Esophagus (tissue), 2 donors: ENCODE data around the gene ZNF236. TPM values are rescaled to one million over a fixed set of nuclear protein-coding genes. Genes with fewer than 3 reads are reported as not detected.
"Not testable (repeated sequence)": the region's sequence is repeated elsewhere in the genome, so short reads cannot be mapped to it uniquely, and the experiment has no call there.

Experiments
- H3K27ac ChIP-seq, 2 donors: one replicate each; pipeline ENCODE4 v1.5.1; 2013; ENCODE audit warnings: low read depth in 2 of 2, mild to moderate bottlenecking in 2 of 2, inconsistent platforms in 1 of 2, low read length in 1 of 2, moderate library complexity in 1 of 2
- H3K27me3 ChIP-seq, 2 donors: one replicate each; pipeline ENCODE4 v1.6.1; 2013; ENCODE audit warnings: low read length in 2 of 2, control low read depth in 1 of 2, mild to moderate bottlenecking in 1 of 2; ENCODE audit not compliant: insufficient read depth in 2 of 2, control insufficient read depth in 1 of 2
- H3K36me3 ChIP-seq, 2 donors: one replicate each; pipeline ENCODE4 v1.6.1; 2013; ENCODE audit warnings: low read length in 1 of 2; ENCODE audit not compliant: control insufficient read depth in 2 of 2, insufficient read depth in 2 of 2
- H3K4me1 ChIP-seq, 2 donors: one replicate each; pipeline ENCODE4 v1.6.1; 2013; ENCODE audit warnings: low read length in 1 of 2; ENCODE audit not compliant: control insufficient read depth in 2 of 2, insufficient read depth in 2 of 2
- H3K4me3 ChIP-seq, 2 donors: one replicate each; pipeline ENCODE4 v1.5.1; 2013; ENCODE audit warnings: low read length in 2 of 2, mild to moderate bottlenecking in 2 of 2, low read depth in 1 of 2, moderate library complexity in 1 of 2
- H3K9me3 ChIP-seq, 2 donors: one replicate each; pipeline ENCODE4 v1.6.1; 2013; ENCODE audit warnings: mild to moderate bottlenecking in 2 of 2, low read depth in 1 of 2, low read length in 1 of 2, moderate library complexity in 1 of 2; ENCODE audit not compliant: control insufficient read depth in 2 of 2, insufficient read depth in 1 of 2
- WGBS, 2 donors: extraction: QIAGEN DNeasy Blood & Tissue Kit; methylation state at CpG; one replicate each; pipeline ENCODE4 v1.1.7; 2013; 5-methylcytosine and 5-hydroxymethylcytosine counted together
- polyA plus RNA-seq, 2 donors: library from polyadenylated mRNA; stranded (reverse); fragments of 200-250 nt; gene quantifications; one replicate each; pipeline ENCODE4 v1.2.3, GENCODE V29; 2013
- donor health status: healthy with polysubstance abuse.
- donor health status: Bipolar disorder and iron deficiency.

Gene ZNF236
- polyA plus RNA-seq, 2 donors = 1.3 to 3.0 TPM

GRCh38 chr18:76985951-76986236 lies 163.5 kb downstream of the ZNF236 start:
- Histone ChIP-seq H3K27ac (no peak overlapping the region), H3K4me3 (no peak overlapping the region), H3K36me3 (no peaks in the 10 kb centered on the region), H3K27me3 (no peaks in the 10 kb centered on the region), H3K4me1 (peaks cover 0 to 3% of the 10 kb centered on the region in 2 donors), H3K9me3 (no peaks in the 10 kb centered on the region)
- 91 to 92% methylated on average over 9 of the region's 9 CpGs for WGBS, 2 donors

GRCh38 chr18:76986406-76986805 lies 164.0 kb downstream of the ZNF236 start:
- Histone ChIP-seq H3K36me3 (no peaks in the 10 kb centered on the region), H3K9me3 (no peaks in the 10 kb centered on the region), H3K27ac (no peak overlapping the region), H3K27me3 (no peaks in the 10 kb centered on the region), H3K4me3 (no peak overlapping the region), H3K4me1 (peaks cover 0 to 3% of the 10 kb centered on the region in 2 donors)
- WGBS, 2 donors = 83 to 86% methylated on average over 7 of the region's 7 CpGs

GRCh38 chr18:76988031-76988826 lies 165.9 kb downstream of the ZNF236 start:
- H3K27ac ChIP-seq = no peak overlapping the region
- no peak overlapping the region for H3K4me3 ChIP-seq
- no peaks in the 10 kb centered on the region for H3K36me3 ChIP-seq
- WGBS, 2 donors = 76 to 84% methylated on average over 27 of the region's 27 CpGs
- H3K9me3 ChIP-seq = no peaks in the 10 kb centered on the region
- H3K4me1 ChIP-seq = peaks cover 0 to under 1% of the 10 kb centered on the region in 2 donors
- H3K27me3 ChIP-seq = no peaks in the 10 kb centered on the region

GRCh38 chr18:76988827-76989646 lies 166.7 kb downstream of the ZNF236 start:
- Histone ChIP-seq H3K36me3 (no peaks in the 10 kb centered on the region), H3K27me3 (no peaks in the 10 kb centered on the region), H3K4me1 (no peaks in the 10 kb centered on the region), H3K9me3 (no peaks in the 10 kb centered on the region), H3K4me3 (no peak overlapping the region), H3K27ac (no peak overlapping the region)
- 91% methylated on average over 29 of the region's 29 CpGs for WGBS, 2 donors

- 94 to 95% methylated on average over 28 of the region's 28 CpGs for WGBS, 2 donors
- H3K27ac ChIP-seq = no peak overlapping the region
- no peaks in the 10 kb centered on the region for H3K9me3 ChIP-seq
- no peaks in the 10 kb centered on the region for H3K27me3 ChIP-seq
- no peak overlapping the region for H3K4me3 ChIP-seq
- no peaks in the 10 kb centered on the region for H3K36me3 ChIP-seq
- H3K4me1 ChIP-seq = no peaks in the 10 kb centered on the region
Measured at GRCh38 chr18:76989647-76990190, 167.4 kb downstream of the ZNF236 start.

- not testable (repeated sequence) for H3K4me3 ChIP-seq, H3K27ac ChIP-seq, H3K9me3 ChIP-seq, H3K4me1 ChIP-seq, H3K36me3 ChIP-seq, H3K27me3 ChIP-seq
- 80% methylated on average over 8 of the region's 8 CpGs for WGBS, 2 donors
Measured at GRCh38 chr18:76990343-76991020, 168.1 kb downstream of the ZNF236 start.

GRCh38 chr18:76991021-76991688 lies 168.8 kb downstream of the ZNF236 start:
- Histone ChIP-seq H3K4me1 (no peaks in the 10 kb centered on the region), H3K27me3 (no peaks in the 10 kb centered on the region), H3K4me3 (no peak overlapping the region), H3K27ac (no peak overlapping the region), H3K9me3 (peaks cover 0 to 2% of the 10 kb centered on the region in 2 donors), H3K36me3 (no peaks in the 10 kb centered on the region)
- 91% methylated on average over 20 of the region's 20 CpGs for WGBS, 2 donors

- no peak overlapping the region for H3K4me3 ChIP-seq
- WGBS, 2 donors = 84 to 87% methylated on average over 17 of the region's 17 CpGs
- no peak overlapping the region for H3K27ac ChIP-seq
- H3K9me3 ChIP-seq = peaks cover 0 to 2% of the 10 kb centered on the region in 2 donors
- H3K36me3 ChIP-seq = no peaks in the 10 kb centered on the region
- no peaks in the 10 kb centered on the region for H3K4me1 ChIP-seq
- no peaks in the 10 kb centered on the region for H3K27me3 ChIP-seq
Measured at GRCh38 chr18:76992226-76993084, 170.1 kb downstream of the ZNF236 start.
